ENCODE results near the gene LOXL3.

Gene LOXL3

DNA sequence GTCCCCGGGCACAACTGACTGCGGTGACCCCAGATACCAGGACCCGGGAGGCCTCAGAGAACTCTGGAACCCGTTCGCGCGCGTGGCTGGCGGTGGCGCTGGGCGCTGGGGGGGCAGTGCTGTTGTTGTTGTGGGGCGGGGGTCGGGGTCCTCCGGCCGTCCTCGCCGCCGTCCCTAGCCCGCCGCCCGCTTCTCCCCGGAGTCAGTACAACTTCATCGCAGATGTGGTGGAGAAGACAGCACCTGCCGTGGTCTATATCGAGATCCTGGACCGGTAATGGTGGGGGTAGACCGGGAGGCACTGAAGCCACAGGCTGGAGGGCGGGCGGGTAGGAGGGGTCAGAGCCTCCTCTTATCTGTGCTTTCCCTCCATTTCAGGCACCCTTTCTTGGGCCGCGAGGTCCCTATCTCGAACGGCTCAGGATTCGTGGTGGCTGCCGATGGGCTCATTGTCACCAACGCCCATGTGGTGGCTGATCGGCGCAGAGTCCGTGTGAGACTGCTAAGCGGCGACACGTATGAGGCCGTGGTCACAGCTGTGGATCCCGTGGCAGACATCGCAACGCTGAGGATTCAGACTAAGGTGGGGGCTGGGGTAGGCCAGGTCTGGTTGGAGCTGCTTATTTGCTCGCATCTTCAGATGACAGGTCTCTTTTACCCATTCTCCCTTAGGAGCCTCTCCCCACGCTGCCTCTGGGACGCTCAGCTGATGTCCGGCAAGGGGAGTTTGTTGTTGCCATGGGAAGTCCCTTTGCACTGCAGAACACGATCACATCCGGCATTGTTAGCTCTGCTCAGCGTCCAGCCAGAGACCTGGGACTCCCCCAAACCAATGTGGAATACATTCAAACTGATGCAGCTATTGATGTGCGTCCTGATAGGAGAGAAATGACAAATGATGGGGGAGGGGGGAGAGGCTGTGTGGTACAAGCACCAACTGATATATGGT, 23.2 kb downstream of the LOXL3 start:
- Histone ChIP-seq H3K36me3 (replicated peaks) (peaks cover 21% of the 10 kb centered on the region), H3K4me3 (ENCODE audit: low read depth, low read length) (peak overlapping the region; percentile 99), H3K27me3 (replicated peaks) (no peaks in the 10 kb centered on the region), H3K27ac (peak overlapping the region; percentile 2)
- in situ Hi-C loops (cut with HindIII; ENCODE audit: low pct_ligation_motif_present, low sequenced_read_pairs), result no loop called here
- TF ChIP-seq, protein P1, sequence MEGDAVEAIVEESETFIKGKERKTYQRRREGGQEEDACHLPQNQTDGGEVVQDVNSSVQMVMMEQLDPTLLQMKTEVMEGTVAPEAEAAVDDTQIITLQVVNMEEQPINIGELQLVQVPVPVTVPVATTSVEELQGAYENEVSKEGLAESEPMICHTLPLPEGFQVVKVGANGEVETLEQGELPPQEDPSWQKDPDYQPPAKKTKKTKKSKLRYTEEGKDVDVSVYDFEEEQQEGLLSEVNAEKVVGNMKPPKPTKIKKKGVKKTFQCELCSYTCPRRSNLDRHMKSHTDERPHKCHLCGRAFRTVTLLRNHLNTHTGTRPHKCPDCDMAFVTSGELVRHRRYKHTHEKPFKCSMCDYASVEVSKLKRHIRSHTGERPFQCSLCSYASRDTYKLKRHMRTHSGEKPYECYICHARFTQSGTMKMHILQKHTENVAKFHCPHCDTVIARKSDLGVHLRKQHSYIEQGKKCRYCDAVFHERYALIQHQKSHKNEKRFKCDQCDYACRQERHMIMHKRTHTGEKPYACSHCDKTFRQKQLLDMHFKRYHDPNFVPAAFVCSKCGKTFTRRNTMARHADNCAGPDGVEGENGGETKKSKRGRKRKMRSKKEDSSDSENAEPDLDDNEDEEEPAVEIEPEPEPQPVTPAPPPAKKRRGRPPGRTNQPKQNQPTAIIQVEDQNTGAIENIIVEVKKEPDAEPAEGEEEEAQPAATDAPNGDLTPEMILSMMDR (IDR thresholded peaks at IDR 0.05; ENCODE audit: low read depth, low read length, missing control alignments), result no peak
- DNase-seq, result no peak

DNA sequence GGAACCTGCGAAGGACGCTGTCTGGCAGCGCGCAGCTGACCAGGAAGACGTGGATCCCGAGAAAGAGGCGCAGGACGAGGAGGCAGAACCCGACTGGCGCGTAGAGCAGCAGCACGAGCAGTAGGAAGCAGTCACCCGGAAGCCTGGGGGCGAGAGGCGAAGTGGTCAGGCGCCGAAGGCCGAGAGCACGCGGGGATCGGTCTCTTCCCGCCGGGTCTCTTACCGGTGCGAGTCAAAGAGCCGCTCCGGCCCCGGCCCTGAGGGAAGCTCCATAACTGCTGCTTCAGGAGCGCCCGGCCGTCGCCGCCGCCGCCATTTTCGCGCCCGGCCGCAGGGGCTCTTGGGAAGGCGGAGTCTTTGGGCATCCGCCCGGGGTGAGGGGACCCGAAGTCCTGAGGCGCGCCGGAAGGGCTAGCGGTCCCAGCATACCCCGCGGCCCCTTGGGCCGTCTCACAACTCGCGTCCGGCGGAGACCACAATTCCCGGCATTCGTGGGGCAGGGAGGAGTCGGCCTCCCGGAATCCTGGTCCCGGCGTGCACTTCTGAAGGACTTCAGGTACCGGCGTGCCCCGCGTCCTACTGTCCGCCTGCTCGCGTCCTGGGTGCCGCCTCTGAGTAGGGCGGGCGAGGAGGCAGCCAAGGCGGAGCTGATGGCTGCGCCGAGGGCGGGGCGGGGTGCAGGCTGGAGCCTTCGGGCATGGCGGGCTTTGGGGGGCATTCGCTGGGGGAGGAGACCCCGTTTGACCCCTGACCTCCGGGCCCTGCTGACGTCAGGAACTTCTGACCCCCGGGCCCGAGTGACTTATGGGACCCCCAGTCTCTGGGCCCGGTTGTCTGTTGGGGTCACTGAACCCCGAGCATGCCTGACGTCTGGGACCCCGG, 24.1 kb downstream of the LOXL3 start, which contains the start of the genes AUP1 and HTRA2:
AUP1 (minus strand) TSS at position 350 of the 882 bp plus-strand sequence; CDS start at position 273, 77 bp downstream.
HTRA2 (plus strand) TSS at position 577 of the 882 bp plus-strand sequence; CDS start at position 651, 74 bp downstream.
- TF ChIP-seq, protein P1 (IDR thresholded peaks at IDR 0.05; ENCODE audit: low read depth, low read length, missing control alignments), result no peak
- H3K4me3 ChIP-seq (ENCODE audit: low read depth, low read length), result peak within 1 kb of the TSS; percentile 99
- H3K36me3 ChIP-seq (replicated peaks), result peaks cover 21% of the 10 kb centered on the region
- in situ Hi-C loops (cut with HindIII; ENCODE audit: low pct_ligation_motif_present, low sequenced_read_pairs), result no loop called here
- H3K27me3 ChIP-seq (replicated peaks), result no peaks in the 10 kb centered on the region
- DNase-seq, result peak; percentile 99
- peak within 1 kb of the TSS; percentile 76 for H3K27ac ChIP-seq

DNA sequence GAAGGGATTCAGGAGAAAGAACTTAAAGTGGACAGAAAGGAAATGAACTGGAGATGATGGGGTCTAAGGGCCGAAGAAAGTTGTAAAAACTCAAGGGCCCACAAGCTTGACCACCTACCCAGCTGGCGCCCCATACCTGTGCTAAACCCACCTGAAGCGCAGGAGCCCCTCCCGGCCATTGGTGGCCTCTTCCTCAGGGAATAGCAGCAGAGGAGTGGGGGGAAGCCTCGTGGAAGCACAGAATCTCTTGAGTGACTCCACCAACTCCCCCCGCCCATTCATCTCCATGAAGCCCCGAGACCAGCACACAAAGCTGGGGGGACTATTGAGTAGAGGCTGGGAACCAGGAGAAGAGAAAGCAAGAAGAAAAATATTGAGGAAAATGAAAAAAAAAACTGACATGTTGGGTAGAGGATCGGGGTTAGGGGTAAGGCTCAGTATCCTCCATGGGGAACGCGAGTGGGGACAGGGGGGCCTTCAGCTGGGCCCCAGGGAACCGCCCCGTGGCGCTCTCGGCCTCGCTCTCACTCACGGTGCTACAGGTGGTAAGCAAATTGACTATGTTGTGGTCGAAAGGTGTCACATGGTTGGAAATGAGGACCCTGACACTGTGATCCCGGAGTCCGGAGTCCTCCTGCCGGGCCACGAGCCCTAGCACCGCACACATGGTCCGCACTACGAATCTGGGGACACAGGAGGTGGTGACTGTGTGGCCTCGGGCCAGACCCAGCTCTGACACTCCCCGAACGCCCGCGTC, 25.0 kb downstream of the LOXL3 start:
- no peak for DNase-seq
- TF ChIP-seq, protein P1 (IDR thresholded peaks at IDR 0.05; ENCODE audit: low read depth, low read length, missing control alignments), result no peak
- peak overlapping the region; percentile 76 for H3K27ac ChIP-seq
- no peaks in the 10 kb centered on the region for H3K27me3 ChIP-seq (replicated peaks)
- peaks cover 21% of the 10 kb centered on the region for H3K36me3 ChIP-seq (replicated peaks)
- peak overlapping the region; percentile 99 for H3K4me3 ChIP-seq (ENCODE audit: low read depth, low read length)
- in situ Hi-C loops (cut with HindIII; ENCODE audit: low pct_ligation_motif_present, low sequenced_read_pairs), result no loop called here

DNA sequence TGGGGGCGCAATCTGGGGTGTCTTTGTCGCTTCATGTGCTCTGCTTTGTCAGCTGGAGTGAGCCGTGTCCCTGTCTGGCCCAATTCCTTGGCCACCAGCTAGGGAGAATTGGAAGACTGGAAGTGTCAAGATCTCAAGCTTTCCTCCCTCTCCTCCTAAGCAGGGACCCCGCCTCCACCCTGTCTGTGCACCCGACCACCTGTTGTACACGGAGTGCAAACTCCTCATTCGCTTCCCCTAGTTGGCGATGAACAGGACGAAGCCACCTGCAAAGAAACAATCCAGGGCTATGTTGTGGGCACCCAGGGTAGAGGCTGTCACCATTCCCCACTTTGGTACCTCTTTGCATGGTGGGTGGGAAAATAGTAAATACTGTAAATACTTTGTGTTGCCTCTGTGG, 26.0 kb downstream of the LOXL3 start:
- Histone ChIP-seq H3K36me3 (replicated peaks) (peaks cover 21% of the 10 kb centered on the region), H3K27ac (no peak overlapping the region), H3K27me3 (replicated peaks) (no peaks in the 10 kb centered on the region), H3K4me3 (ENCODE audit: low read depth, low read length) (no peak overlapping the region)
- TF ChIP-seq, protein P1 (IDR thresholded peaks at IDR 0.05; ENCODE audit: low read depth, low read length, missing control alignments), result no peak
- in situ Hi-C loops (cut with HindIII; ENCODE audit: low pct_ligation_motif_present, low sequenced_read_pairs), result no loop called here
- no peak for DNase-seq

DNA sequence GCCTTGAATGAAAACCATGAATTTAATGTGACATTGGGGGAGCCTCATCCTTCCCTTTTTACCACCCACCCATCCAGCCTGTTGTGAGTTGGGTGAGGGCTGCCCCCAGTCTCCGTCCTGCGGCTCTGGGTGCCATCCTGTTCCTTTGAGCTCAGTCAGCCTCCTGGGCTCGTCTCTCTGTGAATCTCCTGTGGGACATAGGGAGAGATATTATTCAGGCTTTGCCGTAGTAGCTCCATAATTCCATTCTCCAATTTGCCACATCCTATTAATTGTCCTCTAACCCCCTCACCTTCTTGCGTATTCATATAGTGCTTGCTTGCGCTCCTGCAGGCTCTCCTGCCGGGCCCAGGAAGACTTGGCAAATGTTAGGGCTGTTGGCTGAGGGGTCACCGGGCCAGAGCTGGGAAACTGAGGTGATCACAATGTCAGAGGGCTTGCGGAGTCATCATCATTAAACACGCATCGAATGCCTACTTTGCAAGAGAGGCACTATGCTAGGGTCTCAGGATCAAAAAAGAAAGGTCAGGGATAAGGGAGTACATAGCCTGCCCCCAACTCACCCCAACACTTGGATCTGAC, 27.0 kb downstream of the LOXL3 start:
- in situ Hi-C loops (cut with HindIII; ENCODE audit: low pct_ligation_motif_present, low sequenced_read_pairs), result no loop called here
- Histone ChIP-seq H3K27ac (no peak overlapping the region), H3K36me3 (replicated peaks) (peaks cover 17% of the 10 kb centered on the region), H3K27me3 (replicated peaks) (no peaks in the 10 kb centered on the region), H3K4me3 (ENCODE audit: low read depth, low read length) (no peak overlapping the region)
- no peak for DNase-seq
- TF ChIP-seq, protein P1 (IDR thresholded peaks at IDR 0.05; ENCODE audit: low read depth, low read length, missing control alignments), result no peak

All from brain microvascular endothelial cell (primary cell).